Mesenchymal stem cell (in vitro differentiated cells and primary cell): ENCODE data around the gene AK2.

ENCODE experiments used
- DNase-seq: peaks from one replicate; pipeline ENCODE4 v3.0.0-alpha.2; 2013
- H2AFZ ChIP-seq: one replicate; pipeline ENCODE4 v1.6.1; 2013; ENCODE audit warnings: low read depth, mild to moderate bottlenecking, control low read depth, inconsistent platforms, low read length, moderate library complexity
- H2AK5ac ChIP-seq: 2 replicates; pipeline ENCODE4 v1.6.1; 2013; ENCODE audit warnings: low read length, moderate library complexity, mild to moderate bottlenecking, inconsistent platforms; ENCODE audit not compliant: severe bottlenecking
- H2BK120ac ChIP-seq: one replicate; pipeline ENCODE4 v1.6.1; 2013; ENCODE audit warnings: low read depth, mild to moderate bottlenecking, inconsistent platforms, low read length, moderate library complexity
- H2BK12ac ChIP-seq, 2 experiments: one replicate each; pipeline ENCODE4 v1.6.1; 2013; ENCODE audit warnings: inconsistent platforms in 2 of 2, low read length in 2 of 2, mild to moderate bottlenecking in 2 of 2, moderate library complexity in 2 of 2, control low read depth in 1 of 2
- H2BK15ac ChIP-seq: one replicate; pipeline ENCODE4 v1.6.1; 2013; ENCODE audit warnings: mild to moderate bottlenecking, low read depth, inconsistent platforms; ENCODE audit not compliant: poor library complexity, severe bottlenecking
- H2BK5ac ChIP-seq: 2 replicates; pipeline ENCODE4 v1.6.1; 2013; ENCODE audit warnings: low read depth, mild to moderate bottlenecking, low read length, control low read depth, inconsistent platforms; ENCODE audit not compliant: poor library complexity, severe bottlenecking
- H3K14ac ChIP-seq, 2 experiments: one replicate each; pipeline ENCODE4 v1.6.1; 2013; ENCODE audit warnings: inconsistent platforms in 2 of 2, low read length in 2 of 2, control low read depth in 1 of 2, mild to moderate bottlenecking in 1 of 2, moderate library complexity in 1 of 2
- H3K18ac ChIP-seq, 2 experiments: one replicate each; pipeline ENCODE4 v1.6.1; 2013; ENCODE audit warnings: inconsistent platforms in 2 of 2, low read length in 2 of 2, control low read depth in 1 of 2, low read depth in 1 of 2, mild to moderate bottlenecking in 1 of 2
- H3K23ac ChIP-seq, 2 experiments: one replicate each; pipeline ENCODE4 v1.6.1; 2013; ENCODE audit warnings: inconsistent platforms in 2 of 2, low read length in 2 of 2, mild to moderate bottlenecking in 2 of 2, moderate library complexity in 2 of 2, control low read depth in 1 of 2
- H3K27ac ChIP-seq: 2 replicates; pipeline ENCODE4 v1.5.1; 2013; ENCODE audit warnings: mild to moderate bottlenecking, moderate library complexity, low read length, control low read depth, inconsistent platforms; ENCODE audit not compliant: poor library complexity, severe bottlenecking
- H3K27me3 ChIP-seq, 2 experiments: 2 replicates each; pipeline versions ENCODE4 v1.6.1 to v1.7.0; 2013; ENCODE audit warnings: low read length in 2 of 2, mild to moderate bottlenecking in 2 of 2, moderate library complexity in 2 of 2, control low read depth in 1 of 2, inconsistent platforms in 1 of 2; ENCODE audit not compliant: control insufficient read depth in 1 of 2, insufficient read depth in 1 of 2
- H3K36me3 ChIP-seq, 2 experiments: 2 replicates each; pipeline versions ENCODE4 v1.6.1 to v1.7.0; 2013; ENCODE audit warnings: low read length in 2 of 2, control low read depth in 1 of 2, inconsistent platforms in 1 of 2, low read depth in 1 of 2, mild to moderate bottlenecking in 1 of 2; ENCODE audit not compliant: insufficient read depth in 2 of 2, control insufficient read depth in 1 of 2
- H3K4ac ChIP-seq, 2 experiments: one replicate each; pipeline ENCODE4 v1.6.1; 2013; ENCODE audit warnings: inconsistent platforms in 2 of 2, low read length in 2 of 2, mild to moderate bottlenecking in 2 of 2, moderate library complexity in 2 of 2, control low read depth in 1 of 2, low read depth in 1 of 2
- H3K4me1 ChIP-seq: 2 replicates; pipeline ENCODE4 v1.6.1; 2013; ENCODE audit warnings: low read depth, low read length, control low read depth; ENCODE audit not compliant: control insufficient read depth, insufficient read depth
- H3K4me2 ChIP-seq: 2 replicates; pipeline ENCODE4 v1.6.1; 2013; ENCODE audit warnings: low read length, mild to moderate bottlenecking, inconsistent platforms; ENCODE audit not compliant: poor library complexity, severe bottlenecking
- H3K4me3 ChIP-seq, 2 experiments: 2 replicates each; pipeline versions ENCODE4 v1.5.1 to v1.7.0; 2013; ENCODE audit warnings: low read length in 2 of 2, mild to moderate bottlenecking in 2 of 2, control low read depth in 1 of 2, low read depth in 1 of 2; ENCODE audit not compliant: insufficient read depth in 1 of 2
- H3K79me1 ChIP-seq: replicated peaks from 2 replicates; pipeline ENCODE4 v1.6.1; 2013; ENCODE audit warnings: mild to moderate bottlenecking, control low read depth, low read length, inconsistent platforms; ENCODE audit not compliant: poor library complexity, severe bottlenecking
- H3K9ac ChIP-seq: 2 replicates; pipeline ENCODE4 v1.7.0; 2013; ENCODE audit warnings: mild to moderate bottlenecking, low read length, moderate library complexity
- H3K9me3 ChIP-seq: 2 replicates; pipeline ENCODE4 v1.7.0; 2013; ENCODE audit warnings: mild to moderate bottlenecking, low read length; ENCODE audit not compliant: control insufficient read depth
- H4K8ac ChIP-seq: one replicate; pipeline ENCODE4 v1.6.1; 2013; ENCODE audit warnings: inconsistent platforms, mild to moderate bottlenecking, low read length, moderate library complexity
- H4K91ac ChIP-seq: one replicate; pipeline ENCODE4 v1.6.1; 2013; ENCODE audit warnings: mild to moderate bottlenecking, low read length, inconsistent platforms
- WGBS: methylation state at CpG from one replicate; pipeline ENCODE4 v1.1.7; 2013; ENCODE audit warnings: mixed read lengths; 5-methylcytosine and 5-hydroxymethylcytosine counted together

The AK2 gene

GRCh38 chr1:33007190-33008050 is 29.3 kb downstream of the AK2 start:
- H2BK120ac ChIP-seq, result no peak overlapping the region
- no peak overlapping the region for H4K91ac ChIP-seq
- H3K9me3 ChIP-seq, result no peaks in the 10 kb centered on the region
- H3K9ac ChIP-seq, result peak overlapping the region; percentile 20
- no peaks in the 10 kb centered on the region for H3K27me3 ChIP-seq
- H3K4me1 ChIP-seq, result peaks cover 8% of the 10 kb centered on the region
- H3K23ac ChIP-seq, result no peak overlapping the region
- no peak overlapping the region for H3K4ac ChIP-seq
- H3K27ac ChIP-seq, result no peak overlapping the region
- no peak overlapping the region for H2AFZ ChIP-seq
- no peak overlapping the region for H2BK12ac ChIP-seq
- 66% methylated on average over 5 of the region's 6 CpGs for WGBS
- H2BK15ac ChIP-seq, result no peak overlapping the region
- no peak overlapping the region for H3K14ac ChIP-seq
- DNase-seq, result peak; percentile 88
- no peak overlapping the region for H2BK5ac ChIP-seq
- H3K4me2 ChIP-seq, result no peak overlapping the region
- no peak overlapping the region for H2AK5ac ChIP-seq
- no peak overlapping the region for H4K8ac ChIP-seq
- H3K79me1 ChIP-seq, result peaks cover 5% of the 10 kb centered on the region
- H3K18ac ChIP-seq, result no peak overlapping the region
- H3K4me3 ChIP-seq, result no peak overlapping the region
- H3K36me3 ChIP-seq, result peaks cover 20 to 28% of the 10 kb centered on the region in 2 experiments

GRCh38 chr1:33005838-33006421 is 30.8 kb downstream of the AK2 start:
- Histone ChIP-seq H4K8ac (no peak overlapping the region), H2BK15ac (no peak overlapping the region)

GRCh38 chr1:33005117-33005837 is 31.4 kb downstream of the AK2 start:
- 86% methylated on average over 1 of the region's 2 CpGs for WGBS
- no peak overlapping the region for H3K4ac ChIP-seq
- no peak overlapping the region for H3K27ac ChIP-seq
- H3K4me1 ChIP-seq, result peaks cover 5% of the 10 kb centered on the region
- no peak overlapping the region for H3K4me2 ChIP-seq
- H2BK15ac ChIP-seq, result no peak overlapping the region
- H3K9ac ChIP-seq, result no peak overlapping the region
- H3K14ac ChIP-seq, result no peak overlapping the region
- H2AK5ac ChIP-seq, result no peak overlapping the region
- H2AFZ ChIP-seq, result no peak overlapping the region
- peak overlapping the region in 1 of 2 experiments; percentile 29 for H3K18ac ChIP-seq
- no peaks in the 10 kb centered on the region for H3K27me3 ChIP-seq
- no peak overlapping the region for H2BK5ac ChIP-seq
- no peaks in the 10 kb centered on the region for H3K9me3 ChIP-seq
- peaks cover 11 to 23% of the 10 kb centered on the region in 2 experiments for H3K36me3 ChIP-seq
- DNase-seq, result peak; percentile 28
- peak overlapping the region in 1 of 2 experiments; percentile 40 for H2BK12ac ChIP-seq
- no peak overlapping the region for H3K4me3 ChIP-seq
- H2BK120ac ChIP-seq, result no peak overlapping the region
- no peak overlapping the region for H3K23ac ChIP-seq
- H3K79me1 ChIP-seq, result peaks cover 10% of the 10 kb centered on the region
- no peak overlapping the region for H4K91ac ChIP-seq
- H4K8ac ChIP-seq, result no peak overlapping the region

More at GRCh38 chr1:33005838-33006421, 30.8 kb downstream of the AK2 start:
- Histone ChIP-seq H3K4me2 (no peak overlapping the region), H2BK5ac (no peak overlapping the region), H4K91ac (peak overlapping the region; percentile 52), H3K9me3 (no peaks in the 10 kb centered on the region), H3K4ac (no peak overlapping the region), H3K79me1 (peaks cover 5% of the 10 kb centered on the region), H3K23ac (no peak overlapping the region), H2AFZ (no peak overlapping the region), H3K36me3 (peaks cover 14 to 23% of the 10 kb centered on the region in 2 experiments), H2BK120ac (no peak overlapping the region), H3K18ac (peak overlapping the region in 1 of 2 experiments; percentile 46), H2BK12ac (peak overlapping the region; percentile 6 to 40), H3K4me1 (peaks cover 5% of the 10 kb centered on the region), H3K14ac (no peak overlapping the region), H3K9ac (no peak overlapping the region), H3K27me3 (no peaks in the 10 kb centered on the region), H2AK5ac (no peak overlapping the region), H3K4me3 (no peak overlapping the region), H3K27ac (no peak overlapping the region)
- DNase-seq, result no peak
- 93% methylated on average over 9 of the region's 9 CpGs for WGBS

- H3K4me3 ChIP-seq, result no peak overlapping the region
- H2BK5ac ChIP-seq, result no peak overlapping the region
- peaks cover 5% of the 10 kb centered on the region for H3K4me1 ChIP-seq
- H2BK120ac ChIP-seq, result no peak overlapping the region
- peak; percentile 34 for DNase-seq
- H3K4ac ChIP-seq, result no peak overlapping the region
- no peaks in the 10 kb centered on the region for H3K27me3 ChIP-seq
- no peak overlapping the region for H4K8ac ChIP-seq
- H3K14ac ChIP-seq, result no peak overlapping the region
- no peak overlapping the region for H3K23ac ChIP-seq
- no peak overlapping the region for H2AK5ac ChIP-seq
- no peak overlapping the region for H3K9ac ChIP-seq
- peak overlapping the region in 1 of 2 experiments; percentile 29 for H3K18ac ChIP-seq
- no peak overlapping the region for H4K91ac ChIP-seq
- WGBS, result 98% methylated on average over 1 of the region's 2 CpGs
- H2BK15ac ChIP-seq, result no peak overlapping the region
- no peak overlapping the region for H3K4me2 ChIP-seq
- peaks cover 11 to 22% of the 10 kb centered on the region in 2 experiments for H3K36me3 ChIP-seq
- no peaks in the 10 kb centered on the region for H3K9me3 ChIP-seq
- no peak overlapping the region for H3K27ac ChIP-seq
- H2BK12ac ChIP-seq, result no peak overlapping the region
- H3K79me1 ChIP-seq, result peaks cover 10% of the 10 kb centered on the region
- no peak overlapping the region for H2AFZ ChIP-seq
Observed at GRCh38 chr1:33004613-33005012, 32.1 kb downstream of the AK2 start.
